IMR-90 (cell line): ENCODE measurements around the gene FAM118A. TPM values are rescaled to one million over a fixed set of nuclear protein-coding genes. Genes with fewer than 3 reads are reported as not detected.

ENCODE experiments used
- ATAC-seq: fragments of 200-7000 bp; cut with Tn5 transposase; 2 replicates; pipeline ENCODE4 v1.9.1; 2020; ENCODE audit warnings: low read depth, mild to moderate bottlenecking, moderate library complexity
- BruUV-seq: library from RNA; stranded (reverse); fragments of 400-500 nt; replicated peaks from 2 replicates; lab custom pipeline; 2021; lab: Mats Ljungman, UMichigan
- CTCF ChIA-PET: fragments of 300-600 bp; formaldehyde crosslinking; extraction: SDS; loops from one replicate; lab custom pipeline; 2021; ENCODE audit warnings: antibody characterized with exemption; lab: Yijun Ruan, JAX
- POLR2A ChIA-PET: fragments of 300-600 bp; sonication (Branson Sonifier 250); formaldehyde crosslinking; loops from one replicate; lab custom pipeline; 2022; ENCODE audit warnings: antibody characterized with exemption; ENCODE audit not compliant: unreplicated experiment; lab: Charles Lee
- DNase-seq: peaks from one replicate; pipeline ENCODE4 v3.0.0; 2013
- H2AFZ ChIP-seq: replicated peaks from 2 replicates; pipeline ENCODE3; 2013; ENCODE audit warnings: low read length, mild to moderate bottlenecking; ENCODE audit not compliant: poor library complexity
- H2AK5ac ChIP-seq: 2 replicates; pipeline ENCODE4 v1.6.1; 2013; ENCODE audit warnings: low read depth, low read length, inconsistent platforms
- H2AK9ac ChIP-seq: replicated peaks from 2 replicates; pipeline ENCODE3; 2013; ENCODE audit warnings: mild to moderate bottlenecking, low read depth, low read length, moderate library complexity; ENCODE audit not compliant: poor library complexity
- H2BK120ac ChIP-seq: 2 replicates; pipeline ENCODE4 v1.6.1; 2013; ENCODE audit warnings: low read depth, low read length, inconsistent platforms
- H2BK15ac ChIP-seq: 3 replicates; pipeline ENCODE4 v1.6.1; 2013; ENCODE audit warnings: low read depth, low read length, inconsistent platforms
- H2BK20ac ChIP-seq: 2 replicates; pipeline ENCODE4 v1.6.1; 2013; ENCODE audit warnings: low read depth, mild to moderate bottlenecking, inconsistent platforms, low read length, moderate library complexity
- H2BK5ac ChIP-seq: 2 replicates; pipeline ENCODE4 v1.6.1; 2013; ENCODE audit warnings: mild to moderate bottlenecking, low read depth, low read length, inconsistent platforms; ENCODE audit not compliant: poor library complexity, severe bottlenecking
- H3K14ac ChIP-seq: replicated peaks from 2 replicates; pipeline ENCODE4 v1.6.1; 2013; ENCODE audit warnings: low read depth, low read length, inconsistent platforms
- H3K18ac ChIP-seq: 2 replicates; pipeline ENCODE4 v1.6.1; 2013; ENCODE audit warnings: low read depth, low read length, control low read depth
- H3K23ac ChIP-seq: 2 replicates; pipeline ENCODE4 v1.6.1; 2013; ENCODE audit warnings: low read depth, low read length, inconsistent platforms
- H3K27ac ChIP-seq: 2 replicates; pipeline ENCODE4 v1.5.1; 2013; ENCODE audit warnings: mild to moderate bottlenecking, control low read depth, low read length; ENCODE audit not compliant: insufficient read depth
- H3K27me3 ChIP-seq: 2 replicates; pipeline ENCODE4 v1.6.1; 2013; ENCODE audit warnings: low read length; ENCODE audit not compliant: control insufficient read depth, insufficient read depth
- H3K36me3 ChIP-seq: 2 replicates; pipeline ENCODE4 v1.6.1; 2013; ENCODE audit warnings: low read length, mixed read lengths; ENCODE audit not compliant: control insufficient read depth, insufficient read depth
- H3K4ac ChIP-seq: 2 replicates; pipeline ENCODE4 v1.6.1; 2013; ENCODE audit warnings: low read depth, low read length, inconsistent platforms
- H3K4me1 ChIP-seq: 2 replicates; pipeline ENCODE4 v1.6.1; 2013; ENCODE audit warnings: low read length, mixed read lengths; ENCODE audit not compliant: control insufficient read depth, insufficient read depth
- H3K4me2 ChIP-seq: 2 replicates; pipeline ENCODE4 v1.6.1; 2013; ENCODE audit warnings: low read depth, mild to moderate bottlenecking, control low read depth, low read length, moderate library complexity
- H3K4me3 ChIP-seq: 2 replicates; pipeline ENCODE4 v1.5.1; 2013; ENCODE audit warnings: low read depth, mild to moderate bottlenecking, control low read depth, low read length, moderate library complexity; ENCODE audit not compliant: insufficient read depth
- H3K56ac ChIP-seq: 2 replicates; pipeline ENCODE4 v1.6.1; 2013; ENCODE audit warnings: low read length, inconsistent platforms; ENCODE audit not compliant: insufficient read depth; ENCODE audit errors: extremely low read depth
- H3K79me1 ChIP-seq, 2 experiments: 2 replicates each; pipeline ENCODE4 v1.6.1; 2013; ENCODE audit warnings: low read length in 2 of 2, inconsistent platforms in 1 of 2, low read depth in 1 of 2
- H3K9ac ChIP-seq: 2 replicates; pipeline ENCODE4 v1.6.1; 2013; ENCODE audit warnings: low read depth, low read length, control low read depth
- H3K9me1 ChIP-seq: 2 replicates; pipeline ENCODE4 v1.6.1; 2013; ENCODE audit warnings: low read length, inconsistent platforms; ENCODE audit not compliant: insufficient read depth
- H3K9me3 ChIP-seq: 2 replicates; pipeline ENCODE4 v1.6.1; 2013; ENCODE audit warnings: low read length; ENCODE audit not compliant: control insufficient read depth, insufficient read depth
- H4K20me1 ChIP-seq: 2 replicates; pipeline ENCODE4 v1.6.1; 2013; ENCODE audit warnings: low read length, inconsistent platforms; ENCODE audit not compliant: insufficient read depth
- H4K5ac ChIP-seq: 2 replicates; pipeline ENCODE4 v1.6.1; 2013; ENCODE audit warnings: mild to moderate bottlenecking, low read depth, low read length, control low read depth
- H4K8ac ChIP-seq, 2 experiments: 2 replicates each; pipeline ENCODE4 v1.6.1; 2013; ENCODE audit warnings: low read depth in 2 of 2, low read length in 2 of 2, control low read depth in 1 of 2, inconsistent platforms in 1 of 2
- H4K91ac ChIP-seq: 2 replicates; pipeline ENCODE4 v1.6.1; 2013; ENCODE audit warnings: low read depth, low read length, inconsistent platforms; ENCODE audit not compliant: insufficient read depth
- BHLHE40 ChIP-seq: fragments of 150-350 bp; IDR thresholded peaks from 2 replicates; pipeline ENCODE4 v1.6.1; 2016; ENCODE audit warnings: mild to moderate bottlenecking, low read depth, low read length
- CEBPB ChIP-seq: IDR thresholded peaks from 2 replicates; pipeline ENCODE4 v1.6.1; 2012; ENCODE audit warnings: low read depth, low read length, improper control_type of control experiment
- CHD1 ChIP-seq: IDR thresholded peaks from 2 replicates; pipeline ENCODE4 v1.6.1; 2012; ENCODE audit warnings: low read depth, low read length, improper control_type of control experiment
- CTCF ChIP-seq: conservative IDR thresholded peaks from 2 replicates; pipeline ENCODE4 v1.5.1; 2012; ENCODE audit warnings: mild to moderate bottlenecking, low read depth, low read length, improper control_type of control experiment
- ELK1 ChIP-seq: fragments of 150-350 bp; IDR thresholded peaks from 2 replicates; pipeline ENCODE4 v1.6.1; 2016; ENCODE audit warnings: low read depth, mild to moderate bottlenecking, low read length, moderate library complexity, borderline replicate concordance
- FOS ChIP-seq: fragments of 150-350 bp; IDR thresholded peaks from 2 replicates; pipeline ENCODE4 v1.6.1; 2016; ENCODE audit warnings: low read depth, low read length
- MAFK ChIP-seq: IDR thresholded peaks from 2 replicates; pipeline ENCODE4 v1.6.1; 2012; ENCODE audit warnings: low read depth, low read length, improper control_type of control experiment
- MAZ ChIP-seq: IDR thresholded peaks from 2 replicates; pipeline ENCODE4 v1.6.1; 2012; ENCODE audit warnings: low read depth, mild to moderate bottlenecking, low read length, improper control_type of control experiment, moderate library complexity, borderline replicate concordance
- MXI1 ChIP-seq: IDR thresholded peaks from 2 replicates; pipeline ENCODE4 v1.6.1; 2012; ENCODE audit warnings: low read depth, mild to moderate bottlenecking, low read length, moderate library complexity, borderline replicate concordance
- POLR2A ChIP-seq: IDR thresholded peaks from 2 replicates; pipeline ENCODE4 v1.6.1; 2012; ENCODE audit warnings: mild to moderate bottlenecking, low read depth, low read length
- RAD21 ChIP-seq: IDR thresholded peaks from 2 replicates; pipeline ENCODE4 v1.6.1; 2012; ENCODE audit warnings: low read length, improper control_type of control experiment
- RCOR1 ChIP-seq: IDR thresholded peaks from 2 replicates; pipeline ENCODE4 v1.6.1; 2012; ENCODE audit warnings: mild to moderate bottlenecking, low read length, improper control_type of control experiment; ENCODE audit not compliant: insufficient replicate concordance
- RFX5 ChIP-seq: IDR thresholded peaks from 2 replicates; pipeline ENCODE4 v1.8.0; 2012; ENCODE audit warnings: low read depth, mild to moderate bottlenecking, low read length, moderate library complexity
- SMC3 ChIP-seq: fragments of 150-350 bp; IDR thresholded peaks from 2 replicates; pipeline ENCODE4 v1.6.1; 2016; ENCODE audit warnings: low read depth, mild to moderate bottlenecking, antibody characterized with exemption, low read length, moderate library complexity
- WGBS, 2 experiments: methylation state at CpG; one replicate each; pipeline versions ENCODE4 v1.1.5 to v1.1.7; 2013; ENCODE audit warnings: missing lambda C conversion rate in 2 of 2; ENCODE audit not compliant: insufficient read length in 1 of 2; ENCODE audit errors: extremely low coverage in 2 of 2; 5-methylcytosine and 5-hydroxymethylcytosine counted together
- dilution Hi-C: fragments of 300-500 bp; cut with HindIII; formaldehyde crosslinking; loops from one replicate; pipeline ENCODE4 v1.14.3; 2018; ENCODE audit warnings: low sequenced_read_pairs; ENCODE audit not compliant: unreplicated experiment
- in situ Hi-C: fragments of 300-500 bp; cut with MboI; formaldehyde crosslinking; loops from 3 replicates; pipeline ENCODE4 v1.14.3; 2019; ENCODE audit warnings: low sequenced_read_pairs, inconsistent platforms, mixed read lengths
- intact Hi-C: fragments of 100-400 bp; cut with micrococcal nuclease; formaldehyde crosslinking; loops from 2 replicates; pipeline ENCODE4 v1.10.0; 2022
- polyA plus RNA-seq, 3 experiments: library from polyadenylated mRNA; depleted of rRNA; stranded (reverse); fragments of >200 nt; gene quantifications; 2 replicates each; pipeline ENCODE4 v1.2.3, GENCODE V29; 2012; ENCODE audit warnings: low replicate concordance in 1 of 3
- total RNA-seq: library from RNA; depleted of rRNA; stranded (reverse); fragments of >200 nt; gene quantifications from 2 replicates; pipeline ENCODE4 v1.2.3, GENCODE V29; 2012

FAM118A gene
- total and polyA plus RNA-seq, 2 of the 4 experiments (the other 2 are of a cell fraction) = 20.6 to 95.6 TPM

- Histone ChIP-seq H3K27ac (no peak overlapping the region), H2AFZ (peak overlapping the region; percentile 79), H3K4me3 (no peak overlapping the region), H3K18ac (peak overlapping the region; percentile 8), H3K23ac (peak overlapping the region; percentile 15; the same call in 1 of the 2 replicates), H3K27me3 (peaks cover under 1% of the 10 kb centered on the region; the same call in 1 of the 2 replicates), H2AK9ac (peak overlapping the region; percentile 82), H2BK20ac (peak overlapping the region; percentile 36), H3K9ac (no peak overlapping the region), H3K9me1 (peaks cover 13% of the 10 kb centered on the region), H3K9me3 (no peaks in the 10 kb centered on the region), H2BK5ac (peak overlapping the region; percentile 75), H2AK5ac (peak overlapping the region; percentile 100), H2BK120ac (peak overlapping the region; percentile 65), H4K91ac (peak overlapping the region; percentile 77), H4K8ac (peak overlapping the region; percentile 20 to 79; a peak in 3 of 4 replicates), H3K4me2 (no peak overlapping the region), H4K5ac (peak overlapping the region; percentile 85), H3K79me1 (peaks cover 0 to 4% of the 10 kb centered on the region in 2 experiments; a peak in 1 of 4 replicates), H3K4me1 (peaks cover 8% of the 10 kb centered on the region), H3K14ac (peak overlapping the region; percentile 55), H2BK15ac (peak overlapping the region; percentile 99; the same call in 2 of the 3 replicates), H3K4ac (peak overlapping the region; percentile 84), H3K36me3 (no peaks in the 10 kb centered on the region), H3K56ac (no peak overlapping the region), H4K20me1 (no peaks in the 10 kb centered on the region)
- in situ Hi-C loops (no loop called here), dilution Hi-C loops (no loop called here), intact Hi-C loops (no loop called here)
- DNase-seq = no peak
- no peak for TF ChIP-seq RCOR1
- TF ChIP-seq CEBPB = no peak
- no peak for TF ChIP-seq POLR2A
- TF ChIP-seq CHD1 = no peak
- TF ChIP-seq ELK1 = no peak
- TF ChIP-seq MAZ = no peak
- TF ChIP-seq FOS = no peak
- TF ChIP-seq MXI1 = no peak
- no peak for TF ChIP-seq MAFK
- TF ChIP-seq SMC3 = no peak
- no peak for TF ChIP-seq RFX5
- no peak for TF ChIP-seq RAD21
- no peak for TF ChIP-seq BHLHE40
- TF ChIP-seq CTCF = no peak
- no peak for ATAC-seq
- ChIA-PET POLR2A (interaction anchor here (1.0 kb wide), 1 partner anchor 20 kb away, joined by 3 read pairs; no protein-coding TSS in a partner anchor), CTCF (no interaction called here)
- 88 to 100% methylated on average over 1 to 4 of the region's 8 CpGs for WGBS, 2 experiments
- BruUV-seq = no TSS peak
These were observed 18.4 kb upstream of the FAM118A start for GRCh38 chr22:45291061-45291930.
